NCI-H748 treated with DMSO at 0.1 percent for 48 hours (cell line): Measurements from ENCODE around the gene TTC28.
"Not testable (repeated sequence)": the region's sequence is repeated elsewhere in the genome, so short reads cannot be mapped to it uniquely, and the experiment has no call there.

Source experiments
- DNase-seq: peaks from one replicate; lab custom pipeline; 2025; lab: John Stamatoyannopoulos, UW

The TTC28 gene

DNA sequence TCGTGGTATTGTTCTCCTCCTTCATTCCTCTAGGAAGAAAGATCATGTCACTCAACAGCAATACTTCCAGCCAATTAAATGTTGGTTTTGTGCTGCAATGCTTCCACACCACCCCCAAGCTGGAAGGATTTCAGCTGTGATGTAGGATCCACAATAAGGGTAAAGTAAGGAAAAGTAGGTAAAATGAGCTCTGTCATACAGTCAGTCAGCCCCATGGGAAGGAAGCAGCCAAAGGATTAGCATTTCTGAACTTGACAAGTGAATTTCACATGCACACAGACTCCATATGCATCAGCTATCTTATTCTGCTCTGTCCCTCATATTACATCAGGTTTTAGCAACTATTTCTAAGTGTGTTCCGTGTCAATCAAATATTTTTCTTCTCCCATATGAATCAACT is 197.9 kb downstream of the TTC28 start:
- DNase-seq, result no peak

DNA sequence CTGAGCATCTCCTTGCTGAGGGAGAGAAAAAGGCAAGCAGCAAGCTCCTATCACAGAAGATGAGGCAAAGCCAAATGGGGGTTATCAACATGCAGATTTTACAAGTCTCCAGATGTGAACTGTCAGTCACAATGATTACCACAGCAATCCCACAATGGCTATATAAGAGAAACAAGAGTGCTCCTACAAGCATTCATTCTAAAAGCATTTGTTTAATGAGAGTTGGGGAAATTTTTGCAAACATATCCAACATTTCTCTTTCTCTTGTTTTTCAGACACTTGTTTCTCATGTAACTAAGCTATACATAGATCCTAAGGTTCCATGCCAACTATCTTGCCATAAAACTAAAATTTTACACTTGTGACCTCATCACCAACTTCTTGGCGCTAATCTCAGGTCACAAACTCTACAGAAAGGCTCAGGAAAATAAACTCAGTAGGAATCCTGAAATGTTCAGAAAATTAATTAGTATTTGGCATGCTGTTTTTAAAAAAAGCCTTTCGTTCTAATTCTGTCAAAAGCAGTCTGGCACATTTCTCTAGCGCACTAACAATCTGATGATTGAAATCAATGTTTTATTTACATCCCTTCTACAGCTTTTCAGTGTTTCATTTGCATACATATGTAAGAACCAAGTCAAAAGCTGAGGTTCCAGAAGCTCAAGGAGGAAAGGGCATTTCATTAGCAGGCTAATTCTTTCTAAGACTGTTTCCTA is 199.5 kb downstream of the TTC28 start:
- no peak for DNase-seq

DNA sequence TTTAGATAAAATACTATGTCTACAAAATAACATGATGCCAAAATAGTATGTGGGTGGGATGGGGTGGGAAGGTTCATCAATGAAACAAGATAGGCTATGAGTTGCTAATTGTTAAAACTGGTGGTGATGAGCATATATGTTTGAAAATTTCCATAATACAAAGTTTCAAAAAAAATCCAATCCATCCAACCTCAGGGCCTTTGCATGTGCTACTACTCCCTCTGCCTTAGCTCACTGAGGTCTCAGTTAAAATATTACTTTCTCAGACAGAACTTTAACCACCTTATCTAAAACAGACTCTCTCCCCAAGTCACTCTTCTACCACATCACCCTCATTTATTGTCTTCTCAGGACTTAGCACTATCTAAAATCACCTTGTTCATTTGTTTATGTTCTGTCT is 201.1 kb downstream of the TTC28 start:
- DNase-seq, result no peak

DNA sequence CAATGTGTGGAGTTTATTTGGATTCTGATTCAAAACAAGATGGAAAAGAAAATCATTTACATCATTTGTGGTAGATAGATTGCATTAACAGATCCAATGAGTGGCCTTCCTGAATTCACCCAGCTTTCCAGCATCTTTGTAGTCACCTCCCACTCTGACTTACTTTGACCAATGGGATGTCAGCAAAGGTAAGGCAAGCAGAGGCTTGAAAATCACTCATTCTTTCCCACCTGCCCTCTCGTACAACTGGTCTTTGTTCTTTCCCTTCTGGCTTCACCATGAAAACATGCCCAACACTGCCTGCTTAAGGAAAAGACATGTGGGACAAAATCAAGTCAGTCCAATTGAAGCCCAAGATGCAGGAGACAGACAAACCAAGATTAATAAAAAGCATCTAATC is 202.1 kb downstream of the TTC28 start:
- no peak for DNase-seq

- DNase-seq, result no peak
Observed at GRCh38 chr22:28474330-28474729, 205.3 kb downstream of the TTC28 start.

DNA sequence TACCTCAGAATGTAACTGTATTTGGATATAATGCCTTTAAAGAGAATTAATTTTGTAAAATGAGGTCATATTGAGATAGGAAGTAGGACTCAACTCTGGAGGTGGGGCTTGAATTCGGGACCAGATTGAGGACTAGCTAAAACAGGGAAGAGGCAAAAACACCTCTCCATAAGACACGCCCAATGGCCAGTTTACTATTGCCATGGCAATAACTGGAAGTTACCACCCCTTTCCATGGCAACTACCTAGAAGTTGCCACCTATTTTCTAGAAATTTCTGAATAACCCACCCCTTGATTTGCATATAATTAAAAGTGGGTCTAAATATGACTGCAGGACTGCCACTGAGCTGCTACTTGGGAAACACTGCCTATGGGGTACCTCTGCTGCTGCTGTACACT is 206.4 kb downstream of the TTC28 start:
- DNase-seq, result no peak

GRCh38 chr22:28467055-28467454 is 212.6 kb downstream of the TTC28 start:
- not testable (repeated sequence) for DNase-seq

GRCh38 chr22:28466399-28466798 is 213.2 kb downstream of the TTC28 start:
- DNase-seq, result no peak

GRCh38 chr22:28465841-28466240 is 213.8 kb downstream of the TTC28 start:
- no peak for DNase-seq

DNA sequence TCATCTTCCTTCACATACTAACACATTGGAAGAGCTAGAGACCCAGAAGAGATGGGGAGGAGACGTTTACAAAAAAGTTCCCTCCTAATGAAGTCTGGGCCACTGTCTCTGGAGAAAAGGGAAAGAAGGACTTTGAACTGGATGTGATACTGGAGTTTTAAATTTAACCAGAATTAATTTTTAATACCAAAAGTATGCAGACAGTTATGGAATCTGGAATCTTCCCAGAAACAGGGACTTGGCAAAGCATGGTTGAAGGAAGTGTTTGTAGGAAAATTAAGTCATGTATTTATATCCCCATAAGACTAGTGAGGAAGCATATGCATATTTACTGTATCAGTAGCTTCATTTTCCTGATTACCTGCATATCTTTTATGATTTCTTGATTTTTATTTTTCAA is 215.5 kb downstream of the TTC28 start:
- no peak for DNase-seq

DNA sequence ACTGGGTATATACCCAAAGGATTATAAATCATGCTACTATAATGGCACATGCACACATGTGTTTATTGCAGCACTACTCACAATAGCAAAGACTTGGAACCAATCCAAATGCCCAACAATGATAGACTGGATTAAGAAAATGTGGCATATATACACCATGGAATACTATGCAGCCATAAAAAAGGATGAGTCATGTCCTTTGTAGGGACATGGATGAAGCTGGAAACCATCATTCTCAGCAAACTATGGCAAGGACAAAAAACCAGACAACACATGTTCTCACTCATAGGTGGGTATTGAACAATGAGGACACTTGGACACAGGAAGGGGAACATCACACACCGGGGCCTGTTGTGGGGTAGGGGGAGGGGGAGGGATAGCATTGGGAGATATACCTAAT is 216.2 kb downstream of the TTC28 start:
- not testable (repeated sequence) for DNase-seq

DNA sequence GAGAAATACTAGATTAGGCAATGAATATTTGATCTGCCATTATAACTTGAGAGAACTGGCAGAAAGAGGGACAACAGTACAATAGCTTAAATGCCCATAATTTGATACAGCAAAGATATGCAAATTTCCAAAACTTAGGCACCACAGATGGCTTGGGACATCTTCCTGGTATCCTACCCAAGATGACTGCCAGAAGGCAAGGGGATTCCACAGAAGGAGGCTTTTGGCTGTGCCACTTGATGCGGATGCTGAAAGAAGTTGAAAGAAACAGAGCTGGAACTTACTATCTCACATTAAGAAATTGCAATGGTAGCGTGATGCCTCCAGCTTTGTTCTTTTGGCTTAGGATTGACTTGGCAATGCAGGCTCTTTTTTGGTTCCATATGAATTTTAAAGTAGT is 216.7 kb downstream of the TTC28 start:
- DNase-seq, result no peak

- no peak for DNase-seq
Observed at GRCh38 chr22:28462041-28462440, 217.6 kb downstream of the TTC28 start.

- DNase-seq, result no peak
Observed at GRCh38 chr22:28454431-28455064, 225.1 kb downstream of the TTC28 start.

DNA sequence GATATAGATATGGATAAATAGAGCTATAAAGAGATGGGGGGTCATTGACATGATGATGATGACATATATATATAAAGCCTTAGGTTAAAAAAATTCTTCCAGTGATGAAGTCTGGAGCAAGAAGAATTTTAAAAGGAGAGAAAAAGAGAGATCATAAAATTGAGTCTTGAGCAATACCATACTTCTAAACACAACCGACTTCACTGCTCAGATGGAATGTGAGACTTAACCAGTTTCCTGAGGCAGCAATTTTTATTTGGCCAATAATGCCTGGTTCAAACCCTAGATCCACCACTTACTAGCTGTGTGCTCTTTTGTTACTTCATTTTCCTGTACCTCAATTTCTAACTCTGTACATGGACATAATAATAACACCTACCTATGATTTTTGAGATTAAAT is 229.5 kb downstream of the TTC28 start:
- no peak for DNase-seq

GRCh38 chr22:28449041-28449440 is 230.6 kb downstream of the TTC28 start:
- no peak for DNase-seq

DNA sequence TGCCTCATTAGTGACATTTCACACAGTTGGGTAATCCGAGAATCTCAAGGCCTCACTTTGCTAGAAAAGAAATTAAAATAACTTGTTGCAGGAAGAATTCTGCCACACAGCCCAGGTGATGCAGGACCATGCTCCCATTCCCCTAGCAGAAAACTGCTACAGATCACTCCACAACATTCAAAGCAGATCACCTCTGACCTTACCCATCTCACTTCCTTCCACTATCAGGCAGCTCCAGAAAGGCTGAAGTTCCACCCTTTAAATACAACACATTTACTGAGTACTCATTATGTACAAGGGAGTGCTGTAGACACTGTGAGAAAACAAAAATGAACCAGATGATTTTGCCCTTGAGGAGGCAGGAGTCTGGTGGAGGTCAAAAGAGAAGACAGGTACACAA is 231.0 kb downstream of the TTC28 start:
- no peak for DNase-seq

DNA sequence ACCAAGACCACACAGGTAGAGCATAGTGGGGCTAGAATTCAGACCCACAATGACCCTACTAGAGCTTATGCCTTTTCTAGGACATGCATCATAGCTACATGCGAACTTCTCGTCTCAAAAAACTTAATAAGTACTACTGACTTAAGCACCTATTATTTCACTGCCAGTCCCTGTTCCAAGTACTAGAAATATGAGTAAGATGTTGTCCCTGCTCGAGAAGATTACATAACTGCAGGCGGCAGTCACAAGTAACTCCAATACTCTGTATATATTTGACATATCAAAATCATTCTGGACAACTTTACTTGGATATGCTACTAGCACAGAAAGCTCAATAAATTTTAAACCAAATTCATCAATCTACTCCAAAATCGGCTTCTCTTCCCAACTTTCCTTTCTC is 235.0 kb downstream of the TTC28 start:
- DNase-seq, result no peak

DNA sequence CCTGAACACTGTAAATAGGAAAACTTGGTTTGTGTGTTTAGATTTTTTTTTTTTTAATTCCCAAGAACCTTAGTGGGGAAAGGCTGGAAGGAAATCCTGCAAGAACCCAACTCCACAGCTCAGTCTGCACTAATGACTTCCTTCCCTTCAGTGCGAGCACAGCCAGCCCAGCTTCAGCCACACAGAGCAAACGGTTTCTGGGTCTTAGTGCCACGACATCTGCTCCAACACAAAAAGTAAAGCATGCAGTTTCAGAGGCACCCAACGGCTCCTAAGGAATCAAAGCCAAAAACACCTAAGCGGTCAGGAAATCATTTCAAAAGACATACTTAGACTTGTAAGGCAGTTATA is 236.1 kb downstream of the TTC28 start:
- no peak for DNase-seq

- DNase-seq, result no peak
Observed at GRCh38 chr22:28442711-28443525, 236.7 kb downstream of the TTC28 start.

DNA sequence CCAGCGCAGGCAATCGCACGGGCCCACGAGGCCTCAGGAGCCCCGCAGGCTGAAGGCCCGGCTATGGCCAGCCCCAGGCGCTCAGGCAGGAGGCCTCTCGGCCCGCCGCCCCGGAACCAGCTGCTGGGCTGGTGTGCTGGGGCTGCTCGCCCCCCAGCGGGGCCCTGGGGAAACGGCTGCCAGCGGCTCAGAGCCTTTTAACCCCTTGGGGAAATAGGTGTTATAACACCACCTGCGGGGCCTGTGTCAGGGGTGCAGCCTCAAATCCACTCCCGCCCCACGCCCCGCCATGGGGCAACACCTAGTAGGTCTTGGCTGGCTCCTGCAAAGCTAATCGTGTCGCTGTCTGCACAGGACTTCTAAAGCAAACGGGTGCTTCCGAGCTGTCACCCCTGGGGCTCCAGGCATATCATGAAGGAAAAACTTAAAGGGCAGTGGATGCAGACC is 237.4 kb downstream of the TTC28 start:
- no peak for DNase-seq

GRCh38 chr22:28441720-28442263 is 237.8 kb downstream of the TTC28 start:
- DNase-seq, result no peak
